ENCODE results near the gene C8A.

DNA sequence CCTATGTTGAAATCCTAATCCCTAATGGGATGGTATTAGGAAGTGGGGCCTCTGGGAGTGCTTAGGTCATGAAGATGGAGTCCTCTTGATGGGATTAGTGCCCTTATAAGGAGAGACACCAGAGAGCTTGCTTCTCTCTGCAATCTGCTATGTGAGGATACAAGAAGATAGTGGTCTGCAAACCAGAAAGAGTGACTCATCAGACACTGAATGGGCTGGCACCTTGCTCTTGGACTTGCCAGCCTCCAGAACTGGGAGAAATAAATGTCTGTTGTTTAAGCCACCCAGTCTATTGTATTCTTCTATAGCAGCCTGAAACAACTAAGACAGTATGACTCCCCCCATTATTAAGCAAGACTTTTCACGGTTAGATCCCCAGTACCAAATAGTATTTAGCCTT, 67.9 kb downstream of the C8A start:
- TF ChIP-seq EZH2 (IDR thresholded peaks at IDR 0.05; ENCODE audit: low read depth): no peak
- TF ChIP-seq, protein P1, sequence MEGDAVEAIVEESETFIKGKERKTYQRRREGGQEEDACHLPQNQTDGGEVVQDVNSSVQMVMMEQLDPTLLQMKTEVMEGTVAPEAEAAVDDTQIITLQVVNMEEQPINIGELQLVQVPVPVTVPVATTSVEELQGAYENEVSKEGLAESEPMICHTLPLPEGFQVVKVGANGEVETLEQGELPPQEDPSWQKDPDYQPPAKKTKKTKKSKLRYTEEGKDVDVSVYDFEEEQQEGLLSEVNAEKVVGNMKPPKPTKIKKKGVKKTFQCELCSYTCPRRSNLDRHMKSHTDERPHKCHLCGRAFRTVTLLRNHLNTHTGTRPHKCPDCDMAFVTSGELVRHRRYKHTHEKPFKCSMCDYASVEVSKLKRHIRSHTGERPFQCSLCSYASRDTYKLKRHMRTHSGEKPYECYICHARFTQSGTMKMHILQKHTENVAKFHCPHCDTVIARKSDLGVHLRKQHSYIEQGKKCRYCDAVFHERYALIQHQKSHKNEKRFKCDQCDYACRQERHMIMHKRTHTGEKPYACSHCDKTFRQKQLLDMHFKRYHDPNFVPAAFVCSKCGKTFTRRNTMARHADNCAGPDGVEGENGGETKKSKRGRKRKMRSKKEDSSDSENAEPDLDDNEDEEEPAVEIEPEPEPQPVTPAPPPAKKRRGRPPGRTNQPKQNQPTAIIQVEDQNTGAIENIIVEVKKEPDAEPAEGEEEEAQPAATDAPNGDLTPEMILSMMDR (conservative IDR thresholded peaks at IDR 0.05): no peak
